Mucosa of descending colon (tissue), 3 donors: ENCODE results near the gene OSTF1. TPM values are rescaled to one million over a fixed set of nuclear protein-coding genes. Genes with fewer than 3 reads are reported as not detected.

Experiments used
- ATAC-seq: fragments of 200-7000 bp; cut with Tn5 transposase; one replicate; pipeline ENCODE4 v1.9.1; 2020; ENCODE audit warnings: mild to moderate bottlenecking, moderate library complexity
- DNase-seq, 3 donors: peaks; one replicate each; pipeline ENCODE4 v3.0.0-alpha.2; 2020
- H3K36me3 ChIP-seq: fragments of 200-600 bp; one replicate; pipeline ENCODE4 v1.8.0; 2021; ENCODE audit warnings: low read depth, mild to moderate bottlenecking
- H3K4me1 ChIP-seq: fragments of 200-600 bp; one replicate; pipeline ENCODE4 v1.8.0; 2021; ENCODE audit warnings: low read depth, mild to moderate bottlenecking
- H3K4me3 ChIP-seq: fragments of 200-600 bp; one replicate; pipeline ENCODE4 v1.8.0; 2021; ENCODE audit warnings: mild to moderate bottlenecking
- H3K9me3 ChIP-seq: fragments of 200-600 bp; one replicate; pipeline ENCODE4 v1.8.0; 2021; ENCODE audit warnings: mild to moderate bottlenecking
- intact Hi-C, 2 donors: fragments of 100-400 bp; cut with DNase I in 1 of 2; cut with micrococcal nuclease in 1 of 2; formaldehyde crosslinking; loops; one replicate each; pipeline versions ENCODE4 v1.11.0 to v1.11.1; 2022; cut with DNase I, micrococcal nuclease
- total RNA-seq, 3 donors: library from RNA; stranded (reverse); fragmentation: NEBNext Ultra II Directional in 2 of 3; extraction: Animal tissue kit (Norgen Biotek cat#: 25700) in 2 of 3; gene quantifications; one replicate each; pipeline versions ENCODE4 v1.2.1 to v1.2.4, GENCODE V29; 2021 to 2023
- TF ChIP-seq, protein P1 (sequence below): fragments of 200-600 bp; IDR thresholded peaks from one replicate; pipeline ENCODE4 v1.8.0; 2022; ENCODE audit warnings: antibody characterized with exemption, mild to moderate bottlenecking
- donor health status: DM: no; HTN: no; CAD: no; lungs with moderate emphysema.
- donor health status: DM: no; HTN: no; CAD: no.
- donor health status: DM: no; HTN: yes; CAD: no.

OSTF1 gene
- total RNA-seq, 3 donors from 2014 or later, result 40.6 to 71.2 (median 63.9) TPM

DNA sequence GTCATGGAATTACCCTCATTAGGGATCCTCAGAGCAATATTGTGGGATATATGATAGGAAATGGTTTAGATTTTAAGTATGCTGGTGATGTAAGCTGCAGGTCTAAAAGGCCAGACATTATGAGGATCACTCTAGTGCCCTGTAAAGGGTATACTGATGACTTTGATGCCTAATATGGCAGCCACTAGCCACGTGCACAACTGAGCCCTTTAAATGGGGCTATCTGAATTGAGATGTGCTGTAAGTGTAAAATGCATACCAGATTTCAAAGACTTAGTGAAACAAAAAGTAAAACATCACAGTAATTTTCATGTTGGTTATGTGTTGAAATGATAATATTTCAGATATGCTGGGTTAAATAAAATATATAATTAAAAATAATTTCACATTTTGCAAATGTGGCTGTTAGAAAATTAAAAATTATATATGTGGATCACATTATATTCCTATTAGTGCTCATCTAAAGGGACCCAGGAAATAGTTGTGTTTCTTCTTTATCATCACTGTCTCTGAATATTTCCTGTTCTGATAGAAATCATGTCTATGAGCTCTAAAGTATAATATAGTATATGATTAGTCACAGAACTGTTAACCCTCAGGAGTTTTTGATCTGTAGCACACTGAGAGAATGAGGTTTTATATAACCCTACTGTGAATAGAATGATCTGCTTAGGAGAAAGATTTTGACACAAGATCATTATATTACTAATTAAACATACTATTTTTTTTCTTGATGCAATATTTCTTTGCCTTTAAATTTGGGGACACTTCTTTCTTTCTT lies 50.1 kb downstream of the OSTF1 start:
- Histone ChIP-seq H3K36me3 (no peaks in the 10 kb centered on the region), H3K4me3 (no peak overlapping the region), H3K4me1 (no peaks in the 10 kb centered on the region), H3K9me3 (no peaks in the 10 kb centered on the region)
- TF ChIP-seq, protein P1, sequence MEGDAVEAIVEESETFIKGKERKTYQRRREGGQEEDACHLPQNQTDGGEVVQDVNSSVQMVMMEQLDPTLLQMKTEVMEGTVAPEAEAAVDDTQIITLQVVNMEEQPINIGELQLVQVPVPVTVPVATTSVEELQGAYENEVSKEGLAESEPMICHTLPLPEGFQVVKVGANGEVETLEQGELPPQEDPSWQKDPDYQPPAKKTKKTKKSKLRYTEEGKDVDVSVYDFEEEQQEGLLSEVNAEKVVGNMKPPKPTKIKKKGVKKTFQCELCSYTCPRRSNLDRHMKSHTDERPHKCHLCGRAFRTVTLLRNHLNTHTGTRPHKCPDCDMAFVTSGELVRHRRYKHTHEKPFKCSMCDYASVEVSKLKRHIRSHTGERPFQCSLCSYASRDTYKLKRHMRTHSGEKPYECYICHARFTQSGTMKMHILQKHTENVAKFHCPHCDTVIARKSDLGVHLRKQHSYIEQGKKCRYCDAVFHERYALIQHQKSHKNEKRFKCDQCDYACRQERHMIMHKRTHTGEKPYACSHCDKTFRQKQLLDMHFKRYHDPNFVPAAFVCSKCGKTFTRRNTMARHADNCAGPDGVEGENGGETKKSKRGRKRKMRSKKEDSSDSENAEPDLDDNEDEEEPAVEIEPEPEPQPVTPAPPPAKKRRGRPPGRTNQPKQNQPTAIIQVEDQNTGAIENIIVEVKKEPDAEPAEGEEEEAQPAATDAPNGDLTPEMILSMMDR, result no peak
- intact Hi-C loops, result no loop called here
- ATAC-seq (no peak), DNase-seq (no peak)

DNA sequence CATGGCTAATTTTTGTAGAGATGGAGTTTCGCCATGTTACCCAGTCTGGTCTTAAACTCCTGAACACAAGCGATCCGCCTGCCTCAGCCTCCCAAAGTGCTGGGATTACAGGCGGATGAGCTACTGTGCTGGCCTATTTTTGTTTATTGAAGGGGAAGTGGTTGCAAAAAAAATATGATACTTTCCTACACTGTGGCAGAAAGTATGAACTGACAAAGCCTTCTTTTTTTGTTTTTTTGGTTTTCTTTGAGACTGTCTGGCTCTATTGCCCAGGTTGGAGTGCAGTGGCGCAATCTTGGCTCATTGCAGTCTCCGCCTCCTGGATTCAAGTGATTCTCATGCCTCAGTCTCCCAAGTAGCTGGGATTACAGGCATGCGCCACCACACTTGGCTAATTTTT lies 50.9 kb downstream of the OSTF1 start:
- peaks cover 5% of the 10 kb centered on the region for H3K9me3 ChIP-seq
- intact Hi-C loops, result no loop called here
- TF ChIP-seq, protein P1, result no peak
- H3K4me1 ChIP-seq, result no peaks in the 10 kb centered on the region
- ATAC-seq (peak; percentile 14), DNase-seq (no peak)
- H3K36me3 ChIP-seq, result no peaks in the 10 kb centered on the region
- H3K4me3 ChIP-seq, result no peak overlapping the region

DNA sequence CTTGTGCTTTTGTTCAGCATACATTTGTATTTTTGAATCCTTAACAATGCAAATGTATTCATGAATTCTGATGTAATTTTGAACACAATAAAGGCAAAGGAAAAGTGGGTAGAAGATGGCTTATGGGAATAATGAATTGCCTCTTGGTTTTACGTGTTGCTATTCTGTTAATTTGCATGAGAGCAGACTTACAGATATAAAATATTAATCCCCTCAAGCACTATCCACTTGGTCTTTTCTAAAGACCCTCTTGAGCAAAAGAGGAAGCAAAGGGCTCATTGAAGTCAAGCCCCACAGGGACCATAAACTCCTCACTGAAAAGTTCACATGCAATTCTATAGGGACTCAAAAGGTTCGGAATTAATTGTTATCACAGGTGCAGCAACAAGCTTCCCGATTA lies 51.9 kb downstream of the OSTF1 start:
- DNase-seq (no peak), ATAC-seq (no peak)
- Histone ChIP-seq H3K4me3 (no peak overlapping the region), H3K9me3 (peaks cover 9% of the 10 kb centered on the region), H3K4me1 (no peaks in the 10 kb centered on the region), H3K36me3 (no peaks in the 10 kb centered on the region)
- intact Hi-C loops, result no loop called here
- TF ChIP-seq, protein P1, result no peak

DNA sequence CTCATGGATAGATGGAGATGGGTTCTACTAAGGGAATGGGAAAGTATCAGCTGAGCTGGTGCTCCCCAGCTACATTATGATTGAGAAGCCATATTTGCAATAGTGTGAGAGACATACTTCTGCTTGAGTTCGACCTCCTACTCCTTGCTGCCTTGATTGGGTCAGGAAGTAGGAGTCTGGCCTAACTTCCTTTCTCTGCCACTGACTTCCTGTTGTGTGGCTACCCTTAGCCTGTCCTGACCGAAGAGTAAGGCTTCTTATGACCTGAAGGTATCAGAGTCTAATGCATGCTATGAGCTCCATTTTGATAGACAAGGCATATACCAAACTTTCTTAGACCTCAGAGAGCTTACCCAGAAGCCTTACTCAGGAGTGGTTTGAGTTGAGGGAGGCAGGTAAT lies 53.9 kb downstream of the OSTF1 start:
- DNase-seq, result no peak
- Histone ChIP-seq H3K36me3 (no peaks in the 10 kb centered on the region), H3K4me1 (no peaks in the 10 kb centered on the region), H3K4me3 (no peak overlapping the region), H3K9me3 (peaks cover 9% of the 10 kb centered on the region)
- intact Hi-C loops, result no loop called here
- TF ChIP-seq, protein P1, result no peak
- peak; percentile 71 for ATAC-seq

DNA sequence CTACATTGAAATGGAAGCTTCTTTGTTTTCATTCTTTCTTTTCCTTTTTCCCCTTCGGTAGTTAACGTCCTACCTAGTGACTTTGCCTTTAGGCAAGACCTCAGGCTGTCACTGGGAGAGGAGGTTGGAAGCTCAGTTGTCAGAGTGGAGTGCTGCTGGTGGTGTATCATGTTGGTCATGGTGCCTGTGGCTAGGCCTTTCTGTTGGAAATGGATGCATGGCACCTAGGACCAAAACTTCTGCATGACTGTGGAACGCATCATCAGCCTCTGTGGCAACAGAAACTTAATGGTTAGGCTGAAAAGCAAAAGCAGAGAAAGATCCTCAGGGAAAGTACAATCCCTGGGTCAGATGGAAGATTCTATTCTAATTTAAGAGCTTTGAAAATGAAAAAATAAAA lies 57.9 kb downstream of the OSTF1 start:
- intact Hi-C loops, result no loop called here
- Histone ChIP-seq H3K4me3 (no peak overlapping the region), H3K36me3 (no peaks in the 10 kb centered on the region), H3K4me1 (no peaks in the 10 kb centered on the region), H3K9me3 (peaks cover 9% of the 10 kb centered on the region)
- TF ChIP-seq, protein P1, result no peak
- ATAC-seq (no peak), DNase-seq (no peak)
